Lower leg skin (tissue), 4 donors: Measurements from ENCODE around the gene COL4A4. TPM values are rescaled to one million over a fixed set of nuclear protein-coding genes. Genes with fewer than 3 reads are reported as not detected.
A peak's percentile ranks its signal among the peaks of the same experiment; 100 is the strongest.

ENCODE experiments used
- DNase-seq, 2 donors: peaks; one replicate each; pipeline ENCODE4 v3.0.0-alpha.2; 2019; ENCODE audit warnings: low spot score in 2 of 2
- H3K4me3 ChIP-seq: fragments of 200-600 bp; sonication (generic); 2 replicates; pipeline ENCODE4 v1.5.1; 2017; ENCODE audit warnings: mild to moderate bottlenecking, low read depth; ENCODE audit not compliant: poor library complexity, severe bottlenecking
- CTCF ChIP-seq, 3 donors: fragments of 450-650 bp; IDR thresholded peaks; one replicate each; pipeline ENCODE4 v1.5.1; 2016; ENCODE audit warnings: antibody characterized with exemption in 3 of 3, mild to moderate bottlenecking in 3 of 3, moderate library complexity in 2 of 3
- POLR2A ChIP-seq, 2 donors: fragments of 450-650 bp; IDR thresholded peaks; one replicate each; pipeline ENCODE4 v1.6.1; 2016 to 2017; ENCODE audit warnings: antibody characterized with exemption in 2 of 2, mild to moderate bottlenecking in 1 of 2, moderate library complexity in 1 of 2
- WGBS, 2 donors: methylation state at CpG; one replicate each; pipeline ENCODE4 v1.1.5; 2018; 5-methylcytosine and 5-hydroxymethylcytosine counted together
- intact Hi-C: fragments of 100-400 bp; cut with DNase I; formaldehyde crosslinking; loops from one replicate; pipeline ENCODE4 v1.15.0; 2023; ENCODE audit warnings: low total_unique reads
- total RNA-seq, 4 donors: library from RNA; depleted of rRNA; stranded (reverse); fragments of >200 nt; gene quantifications; one replicate each; pipeline ENCODE4 v1.1.0, GENCODE V29; 2016

The COL4A4 gene
- total RNA-seq, 4 donors from 2014 or later: 0.04 to 0.58 (median 0.18) TPM

GRCh38 chr2:226984750-226985582 is 179.0 kb downstream of the COL4A4 start:
- peak in 1 of 2 donors; percentile 70 for DNase-seq
- WGBS, 2 donors: 17 to 19% methylated on average over 8 of the region's 8 CpGs
- peak in 1 of 3 donors; percentile 38 for TF ChIP-seq CTCF (IDR thresholded peaks at IDR 0.05)
- TF ChIP-seq POLR2A (IDR thresholded peaks at IDR 0.05): no peak
- no peak overlapping the region for H3K4me3 ChIP-seq
- intact Hi-C loops: loop anchor here (5.0 to 10.0 kb wide), 3 partner anchors 180 to 1313 kb away; no protein-coding TSS in a partner anchor

GRCh38 chr2:226983895-226984749 is 179.9 kb downstream of the COL4A4 start:
- H3K4me3 ChIP-seq: no peak overlapping the region
- WGBS, 2 donors: 81 to 88% methylated on average over 12 of the region's 12 CpGs
- DNase-seq: no peak
- intact Hi-C loops: loop anchor here (5.0 to 10.0 kb wide), 3 partner anchors 179 to 1312 kb away; no protein-coding TSS in a partner anchor
- TF ChIP-seq POLR2A (IDR thresholded peaks at IDR 0.05) (no peak), CTCF (IDR thresholded peaks at IDR 0.05) (no peak)

GRCh38 chr2:226981791-226982326 is 182.1 kb downstream of the COL4A4 start:
- TF ChIP-seq POLR2A (IDR thresholded peaks at IDR 0.05): no peak
- TF ChIP-seq CTCF (IDR thresholded peaks at IDR 0.05): no peak
- H3K4me3 ChIP-seq: no peak overlapping the region
- DNase-seq: no peak
- 55 to 66% methylated on average over 3 of the region's 3 CpGs for WGBS, 2 donors
- intact Hi-C loops: loop anchor here (5.0 to 10.0 kb wide), 3 partner anchors 177 to 1310 kb away; no protein-coding TSS in a partner anchor

- no peak for TF ChIP-seq CTCF (IDR thresholded peaks at IDR 0.05)
- TF ChIP-seq POLR2A (IDR thresholded peaks at IDR 0.05): no peak
- intact Hi-C loops: no loop called here
- no peak overlapping the region for H3K4me3 ChIP-seq
- no peak for DNase-seq
- 89 to 93% methylated on average over 4 of the region's 4 CpGs for WGBS, 2 donors
Observed at GRCh38 chr2:226979004-226979403, 185.0 kb downstream of the COL4A4 start.

- TF ChIP-seq POLR2A (IDR thresholded peaks at IDR 0.05) (no peak), CTCF (IDR thresholded peaks at IDR 0.05) (no peak)
- no peak for DNase-seq
- intact Hi-C loops: no loop called here
- WGBS, 2 donors: 91 to 95% methylated on average over 7 of the region's 7 CpGs
- no peak overlapping the region for H3K4me3 ChIP-seq
Observed at GRCh38 chr2:226978300-226978699, 185.7 kb downstream of the COL4A4 start.
